GM15510 (cell line): ENCODE data around the gene VASH2.

Experiments used
- POLR2A ChIP-seq: IDR thresholded peaks from 3 replicates; pipeline ENCODE4 v1.6.1; 2011; ENCODE audit warnings: borderline replicate concordance; ENCODE audit not compliant: insufficient read length; ENCODE audit errors: extremely low read depth

VASH2 gene

DNA sequence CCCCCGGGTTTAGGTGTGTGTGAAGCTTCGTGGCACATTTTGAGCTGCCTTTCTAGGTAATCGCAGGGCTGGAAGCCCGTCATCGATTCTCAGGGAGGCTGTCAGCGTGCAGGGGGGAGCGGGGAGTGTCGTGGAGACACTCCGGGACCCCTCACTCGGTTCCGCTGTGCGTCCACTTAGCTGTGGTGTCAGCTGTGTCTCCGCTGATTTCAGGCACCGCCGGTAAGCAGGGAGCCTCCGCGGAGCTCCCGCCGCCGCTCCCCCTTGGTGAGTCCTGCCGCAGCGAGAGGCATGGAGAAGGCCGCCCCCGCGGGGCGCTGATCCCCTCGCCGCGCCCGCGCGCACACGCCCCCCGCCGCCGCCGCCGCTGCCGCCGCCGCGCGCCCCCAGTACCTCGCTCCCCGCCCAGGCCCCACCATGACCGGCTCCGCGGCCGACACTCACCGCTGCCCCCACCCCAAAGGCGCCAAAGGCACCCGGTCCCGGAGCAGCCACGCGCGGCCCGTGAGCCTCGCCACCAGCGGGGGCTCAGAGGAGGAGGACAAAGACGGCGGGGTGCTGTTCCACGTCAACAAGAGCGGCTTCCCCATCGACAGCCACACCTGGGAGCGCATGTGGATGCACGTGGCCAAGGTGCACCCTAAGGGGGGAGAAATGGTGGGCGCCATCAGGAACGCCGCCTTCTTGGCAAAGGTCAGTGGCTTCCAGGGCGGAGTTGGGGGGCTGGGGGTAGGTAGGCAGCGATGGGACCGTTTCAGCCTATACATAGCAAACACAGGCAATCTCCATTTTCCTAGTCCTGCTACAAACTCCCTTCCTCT lies 995 bp downstream of the VASH2 start:
- TF ChIP-seq POLR2A: no peak

DNA sequence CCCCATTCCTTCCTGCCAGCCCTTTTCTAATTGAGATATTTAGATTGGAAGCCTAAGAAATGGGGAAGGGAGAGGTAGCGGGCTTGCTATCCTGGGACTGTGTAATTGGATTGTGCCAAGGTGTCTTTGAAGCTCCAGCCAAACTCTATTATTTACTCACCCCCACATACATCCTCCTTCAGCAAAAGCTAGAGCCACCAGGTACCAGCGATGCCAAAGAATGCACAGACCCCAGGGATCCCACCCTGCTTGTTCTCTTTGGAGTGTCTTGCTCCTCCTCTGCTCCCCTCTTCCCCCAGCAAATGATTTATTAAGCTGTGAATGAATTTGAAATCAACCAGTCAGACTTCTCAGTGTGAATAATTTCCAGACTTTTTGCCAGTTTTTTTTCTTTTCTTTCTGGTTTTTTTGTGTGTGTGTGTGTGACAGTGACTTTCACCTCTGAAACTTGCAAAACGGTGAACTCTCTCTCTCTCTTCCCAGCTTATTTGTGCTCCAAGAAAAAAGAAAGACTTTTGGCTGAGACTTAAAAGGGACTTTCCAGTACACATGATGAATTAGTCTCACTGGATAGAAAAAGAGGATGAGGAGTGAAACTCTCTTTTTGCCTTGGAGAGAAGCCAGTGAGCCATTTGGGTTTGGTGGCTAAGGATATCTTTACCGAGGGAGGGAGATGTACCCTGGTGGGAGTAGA lies 1.8 kb downstream of the VASH2 start:
- no peak for TF ChIP-seq POLR2A

DNA sequence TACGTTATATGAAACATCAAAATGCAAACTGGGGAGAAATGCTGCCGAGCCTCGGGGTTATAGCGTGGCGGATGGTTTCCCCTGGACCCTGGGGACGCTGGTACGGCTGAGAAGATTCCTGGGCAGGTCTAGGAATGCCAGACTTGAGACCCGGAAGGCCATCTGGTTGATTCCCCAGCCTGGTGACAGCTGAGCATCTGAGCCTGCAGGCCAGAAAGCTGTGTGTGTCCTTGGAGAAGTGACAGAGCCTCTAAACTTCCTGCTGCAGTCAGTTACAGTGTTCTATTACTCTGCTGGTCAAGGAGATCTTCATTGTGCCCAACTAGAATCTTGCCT lies 2.3 kb downstream of the VASH2 start:
- no peak for TF ChIP-seq POLR2A

DNA sequence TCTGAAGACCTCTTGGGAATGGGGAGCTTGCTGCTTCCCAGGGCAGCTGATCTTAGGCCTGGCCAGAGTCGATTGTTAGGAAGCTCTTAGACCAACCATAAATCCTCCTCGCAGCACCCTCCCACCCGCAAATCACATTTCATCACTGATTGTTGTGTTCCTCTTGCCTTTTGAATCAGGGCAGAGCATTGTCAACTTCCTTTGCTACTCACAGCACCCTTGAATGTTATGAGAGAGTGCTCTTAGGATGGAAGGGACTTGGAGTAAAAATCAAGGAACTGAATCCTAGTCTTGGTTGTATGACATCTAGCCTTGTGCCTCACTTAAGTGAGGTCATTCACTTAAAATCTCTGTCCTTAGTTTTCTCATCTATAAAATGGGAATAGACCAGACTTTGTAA lies 3.0 kb downstream of the VASH2 start:
- TF ChIP-seq POLR2A: no peak

DNA sequence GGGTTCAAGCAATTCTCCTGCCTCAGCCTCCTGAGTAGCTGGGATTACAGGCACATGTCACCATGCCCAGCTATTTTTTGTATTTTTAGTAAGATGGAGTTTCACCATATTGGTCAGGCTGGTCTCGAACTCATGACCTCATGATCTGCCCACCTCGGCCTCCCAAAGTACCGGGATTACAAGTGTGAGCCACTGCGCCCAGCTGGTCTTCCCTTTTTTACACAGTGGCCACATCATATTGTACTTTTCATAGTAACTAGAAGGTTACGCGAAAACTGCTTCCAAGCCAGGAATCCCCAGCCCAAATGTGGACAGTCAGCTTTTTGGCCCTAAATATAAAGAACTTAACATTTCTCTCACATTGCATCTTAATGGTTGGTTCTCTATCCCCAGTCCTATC lies 4.2 kb downstream of the VASH2 start:
- TF ChIP-seq POLR2A: no peak

DNA sequence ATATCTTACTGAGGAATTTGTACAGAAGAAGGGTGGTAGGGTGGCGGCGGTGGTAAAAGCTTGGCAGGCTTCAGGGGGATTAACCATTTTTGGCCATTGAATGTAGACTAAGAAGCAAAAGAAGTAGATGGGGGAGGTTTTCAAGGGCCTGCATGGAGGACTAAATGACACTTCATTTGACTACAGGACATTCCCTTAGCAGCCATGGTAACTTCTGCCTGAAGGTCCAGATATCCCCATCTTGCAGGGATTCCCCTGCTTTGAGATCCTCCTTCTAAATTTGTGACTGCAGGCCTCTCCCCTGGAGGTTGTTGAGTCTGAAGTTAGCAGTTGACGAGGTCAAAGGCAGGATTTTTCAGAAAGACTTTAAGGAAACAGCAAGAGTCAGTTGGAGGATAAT lies 4.8 kb downstream of the VASH2 start:
- TF ChIP-seq POLR2A: no peak

DNA sequence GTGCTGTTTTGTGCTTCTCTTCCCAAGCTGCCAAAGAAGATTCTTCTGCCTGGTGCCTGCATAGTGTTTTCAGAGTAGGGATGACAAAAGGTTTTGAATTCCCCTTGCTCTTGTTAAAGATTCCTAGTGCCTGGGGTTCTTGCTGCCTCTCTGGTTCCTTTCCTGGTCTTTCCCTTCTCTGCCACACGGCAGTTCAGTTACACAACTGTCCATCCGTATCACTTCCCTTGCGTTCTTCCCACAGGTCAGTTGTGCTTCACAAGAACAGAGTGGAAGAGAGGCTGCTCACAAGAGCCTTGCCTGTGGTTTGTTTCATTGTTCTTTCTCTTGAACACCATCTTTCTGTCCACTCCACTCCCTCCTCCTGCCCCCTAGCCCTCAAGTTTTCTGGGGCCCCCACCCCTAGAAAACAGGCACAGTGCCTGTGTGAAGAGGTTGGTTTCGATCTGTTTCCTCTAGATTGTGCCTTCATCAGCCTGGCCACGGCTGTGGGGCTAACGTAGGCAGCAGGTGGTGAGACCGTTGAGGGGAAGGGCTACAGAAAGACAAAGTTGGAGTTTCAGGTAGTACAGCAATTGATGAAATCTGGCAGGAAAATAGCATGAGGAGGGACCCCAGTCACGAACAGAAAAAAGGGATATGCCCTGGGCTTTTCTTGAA lies 5.8 kb downstream of the VASH2 start:
- no peak for TF ChIP-seq POLR2A

DNA sequence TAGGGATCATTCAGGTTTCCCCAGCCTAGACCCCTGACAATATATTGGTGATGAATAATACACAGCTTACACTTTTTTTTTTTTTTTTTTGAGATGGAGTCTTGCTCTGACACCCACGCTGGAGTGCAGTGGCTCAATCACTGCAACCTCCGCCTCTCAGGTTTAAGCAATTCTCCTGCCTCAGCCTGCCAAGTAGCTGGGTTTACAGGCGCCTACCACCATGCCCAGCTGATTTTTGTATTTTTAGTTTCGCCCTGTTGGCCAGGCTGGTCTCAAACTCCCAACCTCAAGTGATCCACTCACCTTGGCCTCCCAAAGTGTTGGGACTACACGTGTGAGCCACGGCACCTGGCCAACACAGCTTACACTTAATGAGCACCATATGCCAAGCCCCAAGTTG lies 7.2 kb downstream of the VASH2 start:
- TF ChIP-seq POLR2A: no peak

DNA sequence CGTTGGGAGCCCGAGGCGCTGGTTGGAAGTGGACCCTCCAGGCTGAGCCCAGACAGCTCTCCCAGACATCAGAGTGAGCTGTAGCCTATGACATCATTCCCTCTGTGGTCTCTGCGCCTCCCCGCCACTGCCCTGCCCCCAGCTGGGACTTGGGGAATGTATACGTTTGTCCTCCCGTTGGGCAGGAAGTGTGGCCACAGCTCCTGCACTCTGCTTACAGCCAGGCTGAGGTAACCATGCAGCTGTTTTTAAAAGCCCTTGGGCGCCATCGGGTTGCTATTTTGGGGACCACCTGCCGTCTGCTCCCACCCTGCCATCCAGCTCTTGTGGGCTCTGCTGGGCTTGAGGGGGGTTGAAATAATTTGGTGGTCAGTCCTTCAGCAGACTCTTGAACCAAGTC lies 7.8 kb downstream of the VASH2 start:
- no peak for TF ChIP-seq POLR2A

DNA sequence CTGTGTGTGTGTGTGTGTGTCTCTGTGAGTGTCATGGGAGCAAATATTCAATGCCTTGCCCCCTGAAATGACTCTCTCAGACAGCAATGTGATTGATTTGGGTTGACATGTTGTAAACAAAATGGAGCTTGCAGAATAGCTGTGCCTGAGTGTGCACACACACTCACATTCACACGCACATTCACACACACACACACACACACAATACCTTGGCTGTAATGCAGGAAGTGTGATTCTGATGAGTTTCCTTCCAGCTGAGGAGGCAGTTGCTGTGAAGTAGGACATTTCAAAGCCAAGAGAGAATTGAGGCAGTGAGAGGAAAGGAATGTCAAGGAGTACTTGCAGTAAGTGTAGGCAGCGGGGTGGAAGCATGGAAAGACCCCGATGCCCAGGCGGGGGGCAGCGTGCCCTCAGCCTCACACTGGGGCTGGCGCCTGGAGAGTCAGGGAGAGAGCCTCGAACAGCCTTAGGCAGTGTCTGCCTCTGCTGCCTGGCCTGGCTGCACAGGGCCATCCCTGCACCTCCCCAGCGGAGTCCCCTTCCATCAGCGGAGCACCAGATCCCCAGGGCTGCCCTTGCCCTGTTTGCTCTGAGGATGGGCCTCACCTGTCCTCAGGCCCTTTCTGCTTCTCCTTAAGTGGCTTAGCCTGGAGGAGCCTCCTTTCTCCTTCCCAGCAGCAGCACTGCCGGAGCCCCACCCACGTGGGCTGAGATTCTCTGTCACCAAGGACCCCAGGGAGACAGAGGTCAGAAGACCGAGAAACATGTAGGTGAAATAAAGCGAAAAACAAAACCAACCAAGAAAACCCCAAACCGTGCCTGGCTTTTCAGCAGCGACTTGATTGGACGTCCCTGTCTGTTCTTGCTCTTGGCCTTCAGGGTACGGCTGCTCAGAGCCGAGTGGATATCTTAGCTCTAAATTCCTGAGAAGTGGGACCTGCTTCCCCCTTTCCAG lies 9.2 kb downstream of the VASH2 start:
- no peak for TF ChIP-seq POLR2A

DNA sequence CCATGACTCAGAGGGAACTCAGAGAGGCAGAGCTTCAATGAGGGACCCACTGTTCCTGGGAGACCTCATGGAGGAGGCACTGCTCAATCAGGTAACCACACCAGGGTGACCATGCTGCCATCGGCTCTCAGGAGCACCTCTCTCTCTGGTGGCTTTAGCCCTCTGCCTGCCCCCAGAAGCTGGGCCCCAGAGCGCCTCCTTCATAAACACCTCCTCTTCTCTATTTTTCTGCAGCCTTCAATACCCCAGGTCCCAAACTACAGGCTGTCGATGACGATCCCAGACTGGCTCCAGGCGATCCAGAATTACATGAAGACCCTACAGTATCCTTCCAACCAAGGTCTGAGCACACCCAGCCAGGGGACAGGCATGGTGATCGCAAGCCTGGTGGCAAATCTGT lies 10.6 kb downstream of the VASH2 start:
- no peak for TF ChIP-seq POLR2A

DNA sequence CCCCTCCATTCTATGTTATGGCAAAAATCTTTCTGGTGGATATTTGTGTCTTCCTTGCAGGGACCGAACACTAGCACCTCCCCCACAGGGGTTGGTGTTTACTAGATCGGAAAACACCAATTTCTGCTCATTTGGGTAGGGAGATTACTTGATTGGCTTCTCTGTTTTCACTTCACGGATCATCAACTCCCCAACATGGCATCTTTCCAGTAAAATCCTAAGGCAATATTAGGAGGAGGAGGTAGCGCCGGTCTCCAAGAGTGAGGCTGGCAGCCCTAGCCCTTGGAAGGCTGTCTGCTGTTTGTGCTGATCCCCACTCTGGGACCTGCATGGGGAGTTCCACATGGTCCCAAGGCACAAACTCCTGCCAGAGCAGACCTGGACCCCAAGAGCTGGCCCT lies 12.2 kb downstream of the VASH2 start:
- no peak for TF ChIP-seq POLR2A

DNA sequence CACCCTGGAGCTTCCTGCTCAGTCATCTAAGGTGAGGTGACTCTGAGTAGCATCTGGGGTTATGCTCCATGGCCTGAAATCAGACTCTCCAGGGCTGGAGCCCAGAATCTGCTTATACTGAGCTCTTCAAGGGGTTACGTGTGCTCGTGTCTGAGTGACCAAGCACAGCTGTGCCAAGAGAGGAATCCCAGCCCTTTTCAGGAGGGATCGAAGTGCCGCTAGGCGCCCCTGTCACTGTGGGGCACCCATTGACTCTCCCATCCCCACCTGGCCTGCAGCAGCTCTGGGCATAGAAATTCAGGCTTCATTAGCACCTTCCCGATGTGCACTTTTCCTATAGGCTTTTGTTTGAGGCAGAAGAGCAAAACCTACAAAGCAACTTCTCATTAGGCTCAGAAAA lies 13.8 kb downstream of the VASH2 start:
- no peak for TF ChIP-seq POLR2A

DNA sequence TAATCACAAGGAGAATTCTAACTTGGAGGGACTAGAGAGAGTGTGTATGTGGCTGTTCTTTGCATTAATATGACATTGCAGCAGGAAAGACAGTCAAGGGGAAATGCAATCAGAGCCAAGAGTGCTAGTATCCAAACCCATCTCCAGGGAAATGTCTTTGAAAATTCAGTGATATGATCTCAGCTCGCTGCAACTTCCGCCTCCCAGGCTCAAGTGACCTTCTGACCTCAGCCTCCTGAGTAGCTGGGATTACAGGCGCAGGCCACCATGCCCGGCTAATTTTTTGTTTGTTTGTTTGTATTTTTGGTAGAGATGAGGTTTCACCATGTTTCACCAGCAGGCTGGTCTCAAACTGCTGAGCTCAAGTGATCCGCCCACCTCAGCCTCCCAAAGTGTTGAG lies 16.3 kb downstream of the VASH2 start:
- no peak for TF ChIP-seq POLR2A

DNA sequence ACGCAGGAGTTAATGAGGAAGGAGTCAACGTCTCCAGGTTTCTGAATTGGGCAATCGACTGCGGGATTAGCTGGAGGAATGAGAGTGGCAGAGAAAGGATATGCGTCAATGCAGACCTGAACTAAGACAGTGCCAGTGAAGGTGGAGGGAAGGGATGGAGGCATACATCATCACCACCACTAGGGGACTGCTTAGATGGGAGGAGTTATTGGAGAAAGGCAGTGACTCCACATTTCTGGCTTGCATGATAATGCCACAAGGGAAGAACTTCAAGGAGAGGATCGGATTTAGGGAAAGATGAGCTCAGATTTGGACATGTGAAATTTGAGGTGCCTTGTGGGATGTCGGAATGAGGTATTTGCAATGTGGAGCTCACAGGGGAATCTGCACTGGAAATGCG lies 17.5 kb downstream of the VASH2 start:
- TF ChIP-seq POLR2A: no peak
